Esophagus muscularis mucosa (tissue), 4 donors: ENCODE results near the gene CDH8.

Experiments used
- CTCF ChIP-seq, 3 experiments: fragments of 200-600 bp in 2 of 3; fragments of 450-650 bp in 1 of 3; sonication (generic) in 2 of 3; IDR thresholded peaks; one replicate each; pipeline ENCODE4 v1.5.1; 2017 to 2019; ENCODE audit warnings: antibody characterized with exemption in 3 of 3, mild to moderate bottlenecking in 2 of 3, moderate library complexity in 1 of 3
- EP300 ChIP-seq: sonication (generic); formaldehyde crosslinking; IDR thresholded peaks from one replicate; pipeline ENCODE4 v1.6.1; 2017; ENCODE audit warnings: antibody characterized with exemption
- POLR2AphosphoS5 ChIP-seq, 2 donors: sonication (generic); formaldehyde crosslinking; IDR thresholded peaks; one replicate each; pipeline ENCODE4 v1.6.1; 2017; ENCODE audit warnings: antibody characterized with exemption in 2 of 2

- TF ChIP-seq CTCF (IDR thresholded peaks at IDR 0.05) (no peak), POLR2AphosphoS5 (IDR thresholded peaks at IDR 0.05) (no peak), EP300 (no peak)
Observed at GRCh38 chr16:61921373-61921772, 114.9 kb downstream of the CDH8 start.
